Breast epithelium (tissue), 3 donors: Measurements from ENCODE around the gene ANO3.

Source experiments
- CTCF ChIP-seq, 3 donors: fragments of 450-650 bp; IDR thresholded peaks; one replicate each; pipeline ENCODE4 v1.5.1; 2016 to 2017; ENCODE audit warnings: antibody characterized with exemption in 3 of 3, mild to moderate bottlenecking in 3 of 3, moderate library complexity in 3 of 3
- POLR2A ChIP-seq: fragments of 450-650 bp; IDR thresholded peaks from one replicate; pipeline ENCODE4 v1.6.1; 2016; ENCODE audit warnings: antibody characterized with exemption, mild to moderate bottlenecking, moderate library complexity

- no peak for TF ChIP-seq CTCF (IDR thresholded peaks at IDR 0.05)
- no peak for TF ChIP-seq POLR2A
These were observed 88.4 kb downstream of the ANO3 start for GRCh38 chr11:26420331-26420730.
